IMR-90 (cell line): ENCODE measurements around the gene ASPN.

Experiments
- CEBPB ChIP-seq: IDR thresholded peaks from 2 replicates; pipeline ENCODE4 v1.6.1; 2012; ENCODE audit warnings: low read depth, low read length, improper control_type of control experiment
- CHD1 ChIP-seq: IDR thresholded peaks from 2 replicates; pipeline ENCODE4 v1.6.1; 2012; ENCODE audit warnings: low read depth, low read length, improper control_type of control experiment
- FOS ChIP-seq: fragments of 150-350 bp; IDR thresholded peaks from 2 replicates; pipeline ENCODE4 v1.6.1; 2016; ENCODE audit warnings: low read depth, low read length
- MAFK ChIP-seq: IDR thresholded peaks from 2 replicates; pipeline ENCODE4 v1.6.1; 2012; ENCODE audit warnings: low read depth, low read length, improper control_type of control experiment
- MXI1 ChIP-seq: IDR thresholded peaks from 2 replicates; pipeline ENCODE4 v1.6.1; 2012; ENCODE audit warnings: low read depth, mild to moderate bottlenecking, low read length, moderate library complexity, borderline replicate concordance
- POLR2A ChIP-seq: IDR thresholded peaks from 2 replicates; pipeline ENCODE4 v1.6.1; 2012; ENCODE audit warnings: mild to moderate bottlenecking, low read depth, low read length
- RAD21 ChIP-seq: IDR thresholded peaks from 2 replicates; pipeline ENCODE4 v1.6.1; 2012; ENCODE audit warnings: low read length, improper control_type of control experiment
- SMC3 ChIP-seq: fragments of 150-350 bp; IDR thresholded peaks from 2 replicates; pipeline ENCODE4 v1.6.1; 2016; ENCODE audit warnings: low read depth, mild to moderate bottlenecking, antibody characterized with exemption, low read length, moderate library complexity
- TF ChIP-seq, protein P1 (sequence below): conservative IDR thresholded peaks from 2 replicates; pipeline ENCODE4 v1.5.1; 2012; ENCODE audit warnings: mild to moderate bottlenecking, low read depth, low read length, improper control_type of control experiment
- TF ChIP-seq, protein P2 (sequence below): fragments of 150-350 bp; IDR thresholded peaks from 2 replicates; pipeline ENCODE4 v1.6.1; 2016; ENCODE audit warnings: low read depth, mild to moderate bottlenecking, low read length, moderate library complexity, borderline replicate concordance
- TF ChIP-seq, protein P3 (sequence below): fragments of 150-350 bp; IDR thresholded peaks from 2 replicates; pipeline ENCODE4 v1.6.1; 2017; ENCODE audit warnings: mild to moderate bottlenecking, antibody characterized with exemption, low read length, low read depth

DNA sequence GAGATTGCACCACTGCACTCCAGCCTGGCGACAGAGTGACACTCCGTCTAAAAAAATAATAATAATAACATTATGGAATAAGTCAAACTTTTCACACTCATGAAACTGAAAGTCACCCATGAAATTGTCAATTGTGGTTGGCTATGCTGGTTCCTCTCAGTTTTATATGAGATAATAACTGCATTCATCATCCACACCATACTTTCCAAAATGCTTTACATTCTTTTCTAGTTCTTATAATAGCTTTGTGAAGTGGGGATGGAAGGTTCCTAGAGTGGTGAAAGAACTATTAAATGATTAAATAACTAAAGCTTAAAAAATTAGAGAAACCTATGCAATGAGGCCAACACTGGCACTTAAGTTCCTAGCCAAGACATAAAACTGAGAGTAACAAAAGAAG, 12.6 kb upstream of the ASPN start:
- TF ChIP-seq MAFK: no peak
- TF ChIP-seq, protein P1, sequence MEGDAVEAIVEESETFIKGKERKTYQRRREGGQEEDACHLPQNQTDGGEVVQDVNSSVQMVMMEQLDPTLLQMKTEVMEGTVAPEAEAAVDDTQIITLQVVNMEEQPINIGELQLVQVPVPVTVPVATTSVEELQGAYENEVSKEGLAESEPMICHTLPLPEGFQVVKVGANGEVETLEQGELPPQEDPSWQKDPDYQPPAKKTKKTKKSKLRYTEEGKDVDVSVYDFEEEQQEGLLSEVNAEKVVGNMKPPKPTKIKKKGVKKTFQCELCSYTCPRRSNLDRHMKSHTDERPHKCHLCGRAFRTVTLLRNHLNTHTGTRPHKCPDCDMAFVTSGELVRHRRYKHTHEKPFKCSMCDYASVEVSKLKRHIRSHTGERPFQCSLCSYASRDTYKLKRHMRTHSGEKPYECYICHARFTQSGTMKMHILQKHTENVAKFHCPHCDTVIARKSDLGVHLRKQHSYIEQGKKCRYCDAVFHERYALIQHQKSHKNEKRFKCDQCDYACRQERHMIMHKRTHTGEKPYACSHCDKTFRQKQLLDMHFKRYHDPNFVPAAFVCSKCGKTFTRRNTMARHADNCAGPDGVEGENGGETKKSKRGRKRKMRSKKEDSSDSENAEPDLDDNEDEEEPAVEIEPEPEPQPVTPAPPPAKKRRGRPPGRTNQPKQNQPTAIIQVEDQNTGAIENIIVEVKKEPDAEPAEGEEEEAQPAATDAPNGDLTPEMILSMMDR: no peak
- TF ChIP-seq FOS: no peak
- no peak for TF ChIP-seq CEBPB
- TF ChIP-seq POLR2A: no peak
- TF ChIP-seq, protein P2, sequence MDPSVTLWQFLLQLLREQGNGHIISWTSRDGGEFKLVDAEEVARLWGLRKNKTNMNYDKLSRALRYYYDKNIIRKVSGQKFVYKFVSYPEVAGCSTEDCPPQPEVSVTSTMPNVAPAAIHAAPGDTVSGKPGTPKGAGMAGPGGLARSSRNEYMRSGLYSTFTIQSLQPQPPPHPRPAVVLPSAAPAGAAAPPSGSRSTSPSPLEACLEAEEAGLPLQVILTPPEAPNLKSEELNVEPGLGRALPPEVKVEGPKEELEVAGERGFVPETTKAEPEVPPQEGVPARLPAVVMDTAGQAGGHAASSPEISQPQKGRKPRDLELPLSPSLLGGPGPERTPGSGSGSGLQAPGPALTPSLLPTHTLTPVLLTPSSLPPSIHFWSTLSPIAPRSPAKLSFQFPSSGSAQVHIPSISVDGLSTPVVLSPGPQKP: no peak
- TF ChIP-seq MXI1: no peak
- TF ChIP-seq RAD21: no peak
- no peak for TF ChIP-seq CHD1
- TF ChIP-seq, protein P3, sequence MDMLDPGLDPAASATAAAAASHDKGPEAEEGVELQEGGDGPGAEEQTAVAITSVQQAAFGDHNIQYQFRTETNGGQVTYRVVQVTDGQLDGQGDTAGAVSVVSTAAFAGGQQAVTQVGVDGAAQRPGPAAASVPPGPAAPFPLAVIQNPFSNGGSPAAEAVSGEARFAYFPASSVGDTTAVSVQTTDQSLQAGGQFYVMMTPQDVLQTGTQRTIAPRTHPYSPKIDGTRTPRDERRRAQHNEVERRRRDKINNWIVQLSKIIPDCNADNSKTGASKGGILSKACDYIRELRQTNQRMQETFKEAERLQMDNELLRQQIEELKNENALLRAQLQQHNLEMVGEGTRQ: no peak
- TF ChIP-seq SMC3: no peak
